ENCODE results near the gene LRMDA. TPM values are rescaled to one million over a fixed set of nuclear protein-coding genes. Genes with fewer than 3 reads are reported as not detected.

LRMDA gene
- total RNA-seq, 1 experiment from 2014 or later = not detected

DNA sequence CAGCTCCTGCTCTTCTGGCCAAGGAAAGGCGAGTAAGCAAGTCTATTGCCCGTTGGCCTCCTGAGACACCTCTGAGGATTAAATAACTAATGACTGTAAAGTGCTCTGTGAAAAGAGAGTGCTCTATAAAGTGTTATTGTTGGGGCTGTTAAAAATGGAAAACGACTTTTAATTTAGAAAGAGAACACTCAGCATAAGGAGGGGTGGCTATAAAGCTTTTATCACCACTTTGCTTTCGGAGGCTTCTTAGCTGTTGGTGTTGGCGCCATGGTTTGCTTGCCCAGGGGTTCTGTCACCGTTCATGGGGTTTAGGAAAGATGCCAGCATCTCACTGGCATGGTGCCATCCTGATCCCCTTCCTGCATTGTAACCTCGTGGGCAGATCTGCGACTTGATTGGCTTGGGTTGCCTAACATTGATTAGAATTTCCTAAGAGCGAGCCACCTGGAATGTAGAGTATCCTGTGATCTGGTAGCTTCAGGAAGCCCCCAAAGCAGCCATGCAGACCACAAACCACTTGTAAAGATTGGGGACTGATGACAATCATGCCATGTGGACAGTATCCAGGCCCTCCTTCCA, 509.9 kb downstream of the LRMDA start:
- H3K27me3 ChIP-seq (replicated peaks; ENCODE audit: insufficient read depth, low read depth, low read length, poor library complexity) = peaks cover 9% of the 10 kb centered on the region
- no peaks in the 10 kb centered on the region for H3K9me3 ChIP-seq (ENCODE audit: low read depth, low read length, poor library complexity, severe bottlenecking)
- H3K27ac ChIP-seq (ENCODE audit: low read depth, low read length, poor library complexity, severe bottlenecking) = no peak overlapping the region
- DNase-seq (ENCODE audit: low spot score) = no peak
- no peaks in the 10 kb centered on the region for H3K4me1 ChIP-seq (ENCODE audit: insufficient read depth, low read length, poor library complexity, severe bottlenecking)
- H3K36me3 ChIP-seq (ENCODE audit: insufficient read depth, low read length, poor library complexity, severe bottlenecking) = no peaks in the 10 kb centered on the region
- intact Hi-C loops (cut with micrococcal nuclease; ENCODE audit: unreplicated experiment) = no loop called here
- POLR2A ChIA-PET (ENCODE audit: low non-redundant PET) = no interaction called here
- TF ChIP-seq CTCF (conservative IDR thresholded peaks at IDR 0.05; ENCODE audit: low read depth, low read length) = no peak
- no peak for TF ChIP-seq EZH2 (IDR thresholded peaks at IDR 0.05; ENCODE audit: borderline replicate concordance, low read depth, low read length, poor library complexity, severe bottlenecking)
- H3K4me3 ChIP-seq (ENCODE audit: low read depth, low read length, poor library complexity, severe bottlenecking) = no peak overlapping the region
- CTCF ChIA-PET = no interaction called here
- BruUV-seq (replicated peaks) = no TSS peak

- ChIA-PET CTCF (no interaction called here), POLR2A (ENCODE audit: low non-redundant PET) (no interaction called here)
- intact Hi-C loops (cut with micrococcal nuclease; ENCODE audit: unreplicated experiment) = no loop called here
- TF ChIP-seq EZH2 (IDR thresholded peaks at IDR 0.05; ENCODE audit: borderline replicate concordance, low read depth, low read length, poor library complexity, severe bottlenecking) (no peak), CTCF (conservative IDR thresholded peaks at IDR 0.05; ENCODE audit: low read depth, low read length) (no peak)
- no TSS peak for BruUV-seq (replicated peaks)
- Histone ChIP-seq H3K4me1 (ENCODE audit: insufficient read depth, low read length, poor library complexity, severe bottlenecking) (no peaks in the 10 kb centered on the region), H3K27ac (ENCODE audit: low read depth, low read length, poor library complexity, severe bottlenecking) (no peak overlapping the region), H3K9me3 (ENCODE audit: low read depth, low read length, poor library complexity, severe bottlenecking) (no peaks in the 10 kb centered on the region), H3K4me3 (ENCODE audit: low read depth, low read length, poor library complexity, severe bottlenecking) (no peak overlapping the region), H3K36me3 (ENCODE audit: insufficient read depth, low read length, poor library complexity, severe bottlenecking) (no peaks in the 10 kb centered on the region), H3K27me3 (replicated peaks; ENCODE audit: insufficient read depth, low read depth, low read length, poor library complexity) (peaks cover 6% of the 10 kb centered on the region)
- DNase-seq (ENCODE audit: low spot score) = no peak
These were observed 512.6 kb downstream of the LRMDA start for GRCh38 chr10:75944061-75944460.

- ChIA-PET CTCF (no interaction called here), POLR2A (ENCODE audit: low non-redundant PET) (no interaction called here)
- no peaks in the 10 kb centered on the region for H3K4me1 ChIP-seq (ENCODE audit: insufficient read depth, low read length, poor library complexity, severe bottlenecking)
- intact Hi-C loops (cut with micrococcal nuclease; ENCODE audit: unreplicated experiment) = no loop called here
- H3K27me3 ChIP-seq (replicated peaks; ENCODE audit: insufficient read depth, low read depth, low read length, poor library complexity) = peaks cover 6% of the 10 kb centered on the region
- no peak overlapping the region for H3K4me3 ChIP-seq (ENCODE audit: low read depth, low read length, poor library complexity, severe bottlenecking)
- H3K36me3 ChIP-seq (ENCODE audit: insufficient read depth, low read length, poor library complexity, severe bottlenecking) = no peaks in the 10 kb centered on the region
- BruUV-seq (replicated peaks) = no TSS peak
- TF ChIP-seq EZH2 (IDR thresholded peaks at IDR 0.05; ENCODE audit: borderline replicate concordance, low read depth, low read length, poor library complexity, severe bottlenecking) (no peak), CTCF (conservative IDR thresholded peaks at IDR 0.05; ENCODE audit: low read depth, low read length) (no peak)
- no peak overlapping the region for H3K27ac ChIP-seq (ENCODE audit: low read depth, low read length, poor library complexity, severe bottlenecking)
- no peaks in the 10 kb centered on the region for H3K9me3 ChIP-seq (ENCODE audit: low read depth, low read length, poor library complexity, severe bottlenecking)
- no peak for DNase-seq (ENCODE audit: low spot score)
These were observed 517.2 kb downstream of the LRMDA start for GRCh38 chr10:75948583-75948982.
